ENCODE data around the gene LRRC47.
"Not testable (repeated sequence)": the region's sequence is repeated elsewhere in the genome, so short reads cannot be mapped to it uniquely, and the experiment has no call there.

The LRRC47 gene

GRCh38 chr1:3817821-3818597, 21.7 kb upstream of the LRRC47 start:
- H3K4me3 ChIP-seq (ENCODE audit: low read depth, low read length): no peak overlapping the region
- no peak for TF ChIP-seq CTCF (IDR thresholded peaks at IDR 0.05; ENCODE audit: insufficient read depth, low read depth, low read length, missing control alignments)
- DNase-seq (ENCODE audit: low read depth): no peak

- no peak overlapping the region for H3K4me3 ChIP-seq (ENCODE audit: low read depth, low read length)
- no peak for DNase-seq (ENCODE audit: low read depth)
- TF ChIP-seq CTCF (IDR thresholded peaks at IDR 0.05; ENCODE audit: insufficient read depth, low read depth, low read length, missing control alignments): no peak
Measured at GRCh38 chr1:3817138-3817740, 20.9 kb upstream of the LRRC47 start.

GRCh38 chr1:3816331-3817137, 20.2 kb upstream of the LRRC47 start:
- no peak for DNase-seq (ENCODE audit: low read depth)
- no peak for TF ChIP-seq CTCF (IDR thresholded peaks at IDR 0.05; ENCODE audit: insufficient read depth, low read depth, low read length, missing control alignments)
- no peak overlapping the region for H3K4me3 ChIP-seq (ENCODE audit: low read depth, low read length)

- no peak for DNase-seq (ENCODE audit: low read depth)
- no peak overlapping the region for H3K4me3 ChIP-seq (ENCODE audit: low read depth, low read length)
- TF ChIP-seq CTCF (IDR thresholded peaks at IDR 0.05; ENCODE audit: insufficient read depth, low read depth, low read length, missing control alignments): no peak
Measured at GRCh38 chr1:3814771-3815561, 18.7 kb upstream of the LRRC47 start.

- no peak overlapping the region for H3K4me3 ChIP-seq (ENCODE audit: low read depth, low read length)
- DNase-seq (ENCODE audit: low read depth): no peak
- TF ChIP-seq CTCF (IDR thresholded peaks at IDR 0.05; ENCODE audit: insufficient read depth, low read depth, low read length, missing control alignments): no peak
Measured at GRCh38 chr1:3814065-3814464, 17.8 kb upstream of the LRRC47 start.

- H3K4me3 ChIP-seq (ENCODE audit: low read depth, low read length): no peak overlapping the region
- DNase-seq (ENCODE audit: low read depth): no peak
- no peak for TF ChIP-seq CTCF (IDR thresholded peaks at IDR 0.05; ENCODE audit: insufficient read depth, low read depth, low read length, missing control alignments)
Measured at GRCh38 chr1:3811595-3811911, 15.3 kb upstream of the LRRC47 start.

GRCh38 chr1:3810149-3810761, 14.0 kb upstream of the LRRC47 start:
- H3K4me3 ChIP-seq (ENCODE audit: low read depth, low read length); DNase-seq (ENCODE audit: low read depth): not testable (repeated sequence)
